ENCODE results near the gene ABCD3. TPM values are rescaled to one million over a fixed set of nuclear protein-coding genes. Genes with fewer than 3 reads are reported as not detected.
"Not testable (repeated sequence)": the region's sequence is repeated elsewhere in the genome, so short reads cannot be mapped to it uniquely, and the experiment has no call there.

ABCD3 gene
- total RNA-seq, 1 donor from 2014 or later, result 60.8 TPM

DNA sequence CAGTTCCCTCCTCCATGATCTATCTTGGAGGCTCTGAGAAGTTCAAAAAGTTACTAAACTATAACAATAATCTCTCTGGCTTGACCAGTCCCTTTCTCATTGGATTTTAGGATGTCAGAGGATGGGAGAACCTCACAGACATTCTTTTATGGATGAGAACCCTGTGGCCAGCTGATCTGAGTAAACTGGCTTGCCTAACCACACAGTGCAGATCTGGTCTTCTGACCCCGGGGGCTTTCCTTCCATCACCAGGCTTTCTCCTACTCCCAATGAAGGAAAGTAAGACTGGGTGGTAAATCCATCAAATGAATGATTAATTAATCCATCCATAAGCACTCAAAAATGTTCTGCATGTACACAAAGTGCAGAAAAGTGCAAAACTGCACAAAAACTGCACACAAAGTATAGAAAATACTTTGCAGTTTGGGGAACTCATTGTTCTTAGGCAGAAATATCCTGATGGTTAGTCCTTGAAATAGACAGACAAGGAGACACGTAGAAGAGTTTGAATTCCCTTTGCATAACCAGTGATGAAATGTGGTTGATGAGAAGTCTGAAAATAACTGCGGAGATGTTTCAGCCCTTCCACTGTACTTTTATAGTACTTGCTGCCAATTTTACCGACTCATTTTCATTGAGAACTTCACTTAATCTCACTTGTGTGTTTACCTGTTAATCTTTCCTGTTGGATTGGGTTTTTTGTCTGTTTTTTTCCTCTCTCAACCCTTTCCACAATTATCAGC is 125.9 kb downstream of the ABCD3 start:
- ATAC-seq, result no peak
- no peak for DNase-seq (ENCODE audit: low spot score)

DNA sequence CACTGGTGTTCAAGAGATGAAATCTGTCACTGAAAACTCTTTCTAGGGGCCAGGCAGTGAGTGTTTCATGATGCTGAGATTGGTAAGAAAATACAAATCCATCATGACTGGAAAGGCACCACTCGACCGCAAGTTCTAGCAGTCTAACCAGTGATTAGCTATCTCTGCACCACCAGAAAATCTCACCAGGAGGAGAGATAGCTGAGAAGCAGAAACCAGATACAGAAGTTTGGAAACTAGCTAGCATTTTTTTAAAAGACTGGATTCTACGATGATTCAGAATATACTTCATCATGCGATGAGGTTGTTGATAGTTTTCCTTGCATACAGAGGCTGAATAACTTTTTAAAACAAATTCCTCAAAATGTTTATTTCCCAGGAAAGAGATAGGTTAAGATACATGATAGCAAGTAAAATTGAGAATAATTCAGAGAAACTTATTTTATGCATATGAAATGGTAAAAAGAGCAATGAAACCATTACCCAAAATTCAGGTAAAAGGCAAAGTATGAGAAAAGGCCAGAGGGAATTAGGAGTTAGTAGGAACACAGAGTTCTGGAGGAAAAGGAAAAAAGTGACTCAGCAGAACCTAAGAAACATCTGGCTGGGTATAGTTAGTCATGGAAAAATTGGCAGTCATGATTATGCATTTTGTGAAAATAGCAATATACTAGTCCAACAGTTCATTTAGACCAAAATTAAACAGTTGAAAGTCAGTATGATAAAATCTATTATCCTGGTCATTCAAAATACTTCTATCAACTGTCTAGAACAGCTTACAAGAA is 126.7 kb downstream of the ABCD3 start:
- DNase-seq (ENCODE audit: low spot score) (peak; percentile 6), ATAC-seq (no peak)

- ATAC-seq, result no peak
- no peak for DNase-seq (ENCODE audit: low spot score)
Measured at GRCh38 chr1:94549706-94550105, 131.5 kb downstream of the ABCD3 start.

DNA sequence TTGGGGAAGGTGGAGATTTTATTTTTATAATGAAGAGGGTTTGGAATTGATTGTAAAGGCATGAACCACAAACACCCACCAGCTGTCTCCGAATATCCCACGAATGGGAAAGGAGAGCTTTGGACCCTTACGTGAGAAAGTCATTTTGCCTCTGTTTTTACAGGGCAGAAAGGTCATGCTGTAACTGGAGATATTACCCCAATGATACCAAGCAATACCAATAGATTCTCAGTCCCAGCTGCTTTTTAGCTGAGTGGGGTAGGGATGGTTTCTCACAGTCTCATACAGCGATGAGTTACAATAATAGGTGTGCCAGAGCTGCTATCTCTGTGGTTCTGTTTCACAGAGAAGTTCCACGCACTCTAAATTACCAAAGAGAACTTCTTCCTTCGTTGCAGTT is 132.2 kb downstream of the ABCD3 start:
- no peak for ATAC-seq

DNA sequence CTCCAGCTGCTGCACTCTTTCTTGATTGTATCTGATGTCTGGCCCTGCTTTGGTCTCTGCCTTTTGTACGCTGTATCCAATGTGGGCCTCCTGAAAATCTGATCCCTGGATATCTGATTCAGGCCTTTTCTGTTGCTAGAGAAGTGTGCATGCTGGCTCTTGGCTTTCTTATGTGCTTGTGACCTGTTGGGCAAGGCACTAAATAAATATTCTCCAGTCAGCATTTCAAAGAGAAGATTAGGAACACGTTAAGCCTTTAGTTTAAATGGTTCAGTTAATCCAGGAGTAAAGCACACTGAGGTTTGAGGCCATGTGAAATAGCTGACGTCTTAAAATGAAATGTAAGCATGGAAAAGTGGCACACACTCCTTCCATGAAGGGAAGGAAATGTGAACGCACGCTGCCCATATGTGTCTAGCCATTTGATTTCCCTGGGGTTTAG is 132.6 kb downstream of the ABCD3 start:
- ATAC-seq (no peak), DNase-seq (ENCODE audit: low spot score) (no peak)

More for the DNA sequence above, 132.2 kb downstream of the ABCD3 start:
- DNase-seq (ENCODE audit: low spot score), result no peak

- no peak for DNase-seq (ENCODE audit: low spot score)
- no peak for ATAC-seq
Measured at GRCh38 chr1:94551449-94551848, 133.3 kb downstream of the ABCD3 start.

DNA sequence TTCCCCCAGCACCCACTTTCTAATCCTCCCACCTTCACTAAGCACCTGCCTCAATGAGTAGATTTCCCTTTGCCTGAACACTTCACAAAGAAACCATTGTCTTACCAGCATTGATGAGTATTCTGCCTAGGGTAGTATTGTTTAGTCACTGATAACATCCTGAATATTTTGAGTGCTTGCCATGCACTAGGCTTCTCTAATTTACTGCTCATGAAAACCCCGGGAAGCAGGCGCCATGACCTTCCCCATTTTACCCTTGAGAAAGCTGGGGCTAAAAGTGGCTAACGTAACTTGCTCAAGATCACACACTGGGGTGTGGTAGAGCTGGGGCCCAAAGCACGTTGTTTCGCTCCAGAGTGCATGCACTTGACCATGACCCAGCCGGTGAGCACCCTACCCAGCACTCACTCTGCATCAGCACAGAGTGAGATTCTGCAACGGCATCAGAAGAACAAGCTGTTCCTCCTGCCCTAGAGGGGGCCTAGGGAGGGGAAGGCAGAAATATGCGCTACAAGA is 133.9 kb downstream of the ABCD3 start:
- ATAC-seq, result no peak
- no peak for DNase-seq (ENCODE audit: low spot score)

GRCh38 chr1:94553323-94553730 is 135.1 kb downstream of the ABCD3 start:
- DNase-seq (ENCODE audit: low spot score), result no peak
- ATAC-seq, result no peak

DNA sequence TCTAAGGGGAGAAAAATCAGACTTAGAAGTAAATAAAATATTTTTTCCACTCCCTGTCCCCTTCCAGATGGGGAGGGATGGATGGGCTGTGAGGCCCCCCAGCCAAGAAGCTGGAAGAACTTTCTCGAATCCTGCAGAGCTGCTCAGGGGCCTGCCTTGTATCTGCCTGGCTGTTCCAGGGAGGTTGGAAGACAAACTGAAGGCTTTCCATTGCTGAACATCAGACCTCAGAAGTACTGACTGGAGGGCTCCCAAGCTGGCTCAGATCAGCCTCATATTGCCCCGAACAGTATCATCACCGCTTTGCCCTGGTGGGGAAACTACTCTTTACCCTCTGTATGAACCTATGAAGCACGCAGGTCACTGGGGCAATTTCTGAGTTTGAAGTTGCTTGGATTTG is 135.7 kb downstream of the ABCD3 start:
- no peak for ATAC-seq
- DNase-seq (ENCODE audit: low spot score), result no peak

DNA sequence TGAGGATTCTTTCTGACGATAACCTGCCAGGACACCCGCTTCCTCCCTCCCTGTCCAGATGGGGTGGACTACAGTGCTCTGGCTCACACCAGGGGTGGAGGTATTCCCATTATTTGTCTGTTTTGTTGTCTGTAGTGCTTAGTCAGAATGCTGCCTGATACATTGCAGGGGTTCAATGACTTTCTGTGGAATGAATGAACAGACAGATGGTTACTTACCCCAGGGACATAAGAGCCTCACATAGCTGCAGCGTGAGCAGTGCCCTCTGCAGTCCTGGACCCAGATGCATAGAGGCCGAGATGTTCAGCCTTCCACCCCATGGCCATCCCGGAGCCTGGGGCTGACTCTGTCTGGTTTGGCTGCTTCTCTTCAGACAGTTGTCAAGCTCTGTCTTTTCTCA is 136.4 kb downstream of the ABCD3 start:
- ATAC-seq, result no peak
- no peak for DNase-seq (ENCODE audit: low spot score)

- ATAC-seq, result no peak
Measured at GRCh38 chr1:94555091-94555490, 136.9 kb downstream of the ABCD3 start.

DNA sequence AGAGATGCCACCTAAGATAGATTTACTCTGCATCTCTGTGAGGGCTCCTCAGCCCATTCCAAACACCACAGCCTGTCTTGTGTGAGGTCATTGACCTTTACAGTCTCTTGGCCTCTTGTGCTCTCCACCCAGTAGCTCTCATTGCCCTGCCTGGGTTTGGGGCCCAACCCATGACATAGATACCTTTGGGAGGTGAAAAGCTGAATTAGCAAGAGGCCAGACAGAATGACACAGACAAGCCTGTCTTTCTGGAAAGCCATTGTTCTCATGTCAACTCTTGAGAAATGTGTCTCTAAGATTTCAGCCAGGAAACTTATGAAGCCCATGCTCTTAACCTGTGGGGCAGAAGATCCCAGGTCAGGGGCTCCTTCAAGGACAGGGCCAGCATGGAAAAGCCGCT is 141.7 kb downstream of the ABCD3 start:
- DNase-seq (ENCODE audit: low spot score) (no peak), ATAC-seq (no peak)

More at GRCh38 chr1:94555091-94555490, 136.9 kb downstream of the ABCD3 start:
- no peak for DNase-seq (ENCODE audit: low spot score)

DNA sequence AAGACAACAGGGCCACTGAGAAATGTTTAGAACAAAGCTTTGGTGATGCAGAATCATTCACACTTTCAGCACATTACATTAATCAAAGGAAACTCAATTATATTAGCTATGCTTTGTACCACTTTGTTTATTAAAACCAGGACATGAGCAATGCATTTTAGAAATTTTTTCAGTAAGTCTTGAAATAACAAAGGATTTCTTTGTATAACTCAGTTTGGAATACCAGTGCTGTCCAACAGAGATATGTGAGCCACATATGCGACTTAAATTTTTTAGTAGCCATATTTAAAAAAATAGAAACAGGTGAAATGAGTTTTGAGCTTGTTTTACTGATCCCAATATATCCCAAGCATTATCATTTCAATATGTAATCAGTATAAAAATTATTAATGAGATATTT is 142.1 kb downstream of the ABCD3 start:
- DNase-seq (ENCODE audit: low spot score) (no peak), ATAC-seq (no peak)

DNA sequence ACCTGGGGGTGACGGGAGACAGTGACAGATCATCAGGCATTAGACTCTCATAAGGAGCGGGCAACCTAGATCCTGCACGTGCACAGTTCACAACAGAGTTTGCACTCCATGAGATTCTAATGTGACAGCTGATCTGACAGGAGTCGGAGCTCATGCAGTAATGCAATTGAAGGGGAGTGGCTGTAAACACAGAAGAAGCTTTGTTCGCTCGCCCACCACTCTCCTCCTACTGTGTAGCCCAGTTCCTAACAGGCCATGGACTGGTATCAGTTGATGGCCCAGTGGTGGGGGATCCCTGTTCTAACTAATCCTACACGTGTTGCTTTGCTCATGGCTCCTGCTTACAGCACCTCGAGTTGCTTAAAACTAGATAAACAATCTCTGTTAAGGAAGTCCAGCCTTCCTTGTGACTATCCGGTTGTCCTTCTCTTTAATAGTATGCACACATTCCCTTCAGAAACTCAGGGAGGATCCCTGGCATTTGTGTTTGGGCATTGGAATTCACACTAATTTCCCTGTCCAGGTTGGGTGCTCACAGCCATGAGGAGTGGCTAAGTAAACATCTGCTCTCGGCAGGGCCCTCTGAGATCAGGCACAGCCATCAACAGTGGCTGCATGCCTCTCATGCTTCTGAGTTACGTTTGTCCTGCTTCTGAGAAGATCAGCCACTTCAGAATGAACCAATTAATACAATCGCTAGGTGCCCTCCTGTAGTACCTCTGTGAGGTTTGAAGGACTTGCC is 144.5 kb downstream of the ABCD3 start:
- ATAC-seq (no peak), DNase-seq (ENCODE audit: low spot score) (no peak)

GRCh38 chr1:94565901-94566300 is 147.7 kb downstream of the ABCD3 start:
- ATAC-seq, result no peak
- DNase-seq (ENCODE audit: low spot score), result no peak

GRCh38 chr1:94566436-94566835 is 148.2 kb downstream of the ABCD3 start:
- not testable (repeated sequence) for DNase-seq (ENCODE audit: low spot score)

GRCh38 chr1:94567975-94568607 is 149.9 kb downstream of the ABCD3 start:
- not testable (repeated sequence) for DNase-seq (ENCODE audit: low spot score); ATAC-seq

More at GRCh38 chr1:94566436-94566835, 148.2 kb downstream of the ABCD3 start:
- ATAC-seq, result not testable (repeated sequence)
